NCI-H526 (cell line): Measurements from ENCODE around the gene COA4.

Experiments used
- DNase-seq, 2 experiments: peaks; one replicate each; lab custom pipeline; 2025; lab: John Stamatoyannopoulos, UW

Gene COA4

DNA sequence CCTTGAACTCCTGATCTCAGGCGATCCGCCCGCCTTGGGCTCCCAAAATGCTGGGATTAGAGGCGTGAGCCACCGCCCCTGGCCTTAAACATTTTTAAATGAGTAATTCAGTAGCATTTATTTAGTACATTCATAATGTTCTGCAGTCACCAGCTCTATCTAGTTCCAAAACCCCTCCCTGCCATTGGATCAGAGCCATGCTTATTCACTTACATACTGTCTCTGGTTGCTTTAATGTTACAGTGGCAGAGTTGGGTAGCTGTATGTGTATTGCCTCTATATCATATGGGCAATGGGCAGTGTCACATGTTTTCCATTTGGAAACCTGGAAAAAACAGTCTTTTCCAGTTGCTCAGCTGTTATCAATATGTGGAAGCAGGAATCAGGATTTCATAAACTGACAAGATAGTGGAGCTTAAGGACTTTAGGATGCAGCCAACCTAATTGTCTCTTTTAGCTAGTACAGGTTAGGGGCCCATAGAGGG lies 10.5 kb downstream of the COA4 start:
- no peak for DNase-seq

- DNase-seq = no peak
Measured at GRCh38 chr11:73862986-73863385, 13.7 kb downstream of the COA4 start.

DNA sequence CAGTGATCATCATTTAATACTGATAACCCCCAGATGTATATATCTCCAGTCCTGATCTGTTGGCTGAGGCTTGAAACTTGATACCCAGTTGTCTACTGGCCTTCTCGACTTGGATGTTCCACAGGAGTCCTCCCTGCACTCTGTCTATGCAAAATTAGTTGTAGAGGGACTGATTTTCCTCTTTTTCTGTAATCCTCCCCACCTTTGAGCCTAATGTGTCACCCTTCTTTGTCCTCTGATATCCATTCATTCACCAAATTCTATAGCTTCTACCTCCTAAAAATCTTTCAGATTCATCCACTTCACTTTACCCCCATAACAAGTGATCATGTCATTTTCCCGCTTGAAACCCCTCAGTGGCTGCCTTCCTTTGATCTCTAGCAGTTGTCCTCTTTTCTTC lies 16.4 kb downstream of the COA4 start:
- no peak for DNase-seq

- no peak for DNase-seq
Measured at GRCh38 chr11:73859671-73860070, 17.0 kb downstream of the COA4 start.

DNA sequence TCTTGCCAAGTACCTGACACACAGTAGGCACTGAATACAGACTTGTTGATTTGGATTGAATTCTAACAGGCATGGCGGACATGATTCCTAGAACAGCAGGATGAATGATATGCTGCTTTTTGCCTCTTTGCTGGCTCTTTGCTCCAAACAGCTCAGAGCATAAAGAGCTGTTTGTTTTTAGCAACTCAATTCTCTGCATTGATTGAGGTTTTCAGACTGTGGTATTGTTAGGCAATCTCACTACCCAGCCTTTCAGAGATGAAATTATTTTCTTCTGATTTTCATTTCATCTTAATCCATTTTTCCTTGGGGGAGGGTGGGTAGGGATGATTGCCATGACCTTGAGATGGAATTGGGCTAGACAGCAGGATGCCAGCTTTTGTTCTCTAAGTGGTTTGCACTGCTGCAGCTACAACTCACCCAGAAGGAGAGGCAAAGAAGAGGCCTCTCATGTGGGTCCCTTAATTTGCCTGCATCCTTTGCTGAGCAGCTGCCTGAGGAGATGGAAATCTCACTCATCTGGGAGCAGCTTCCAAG lies 20.5 kb downstream of the COA4 start:
- no peak for DNase-seq

DNA sequence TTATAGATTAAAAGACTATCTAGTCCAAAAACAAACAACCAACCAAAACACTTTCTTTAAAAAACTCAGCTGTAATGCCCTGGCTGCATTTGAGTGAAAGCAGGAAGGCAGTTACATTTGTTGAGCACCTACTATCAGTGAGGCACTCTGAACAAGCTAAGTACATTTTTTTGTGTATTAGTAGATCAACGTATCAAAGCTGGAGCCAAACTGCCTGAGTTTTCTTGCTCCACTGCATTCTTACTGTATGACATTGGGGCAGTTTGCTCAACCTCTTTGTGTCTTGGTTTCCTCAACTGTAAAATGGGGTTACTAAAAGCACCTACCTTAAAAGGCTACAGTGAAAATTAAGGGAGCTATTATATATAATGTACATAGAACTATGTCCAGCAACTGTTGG lies 22.0 kb downstream of the COA4 start:
- DNase-seq = no peak

GRCh38 chr11:73852049-73852448 lies 24.6 kb downstream of the COA4 start:
- DNase-seq = no peak

DNA sequence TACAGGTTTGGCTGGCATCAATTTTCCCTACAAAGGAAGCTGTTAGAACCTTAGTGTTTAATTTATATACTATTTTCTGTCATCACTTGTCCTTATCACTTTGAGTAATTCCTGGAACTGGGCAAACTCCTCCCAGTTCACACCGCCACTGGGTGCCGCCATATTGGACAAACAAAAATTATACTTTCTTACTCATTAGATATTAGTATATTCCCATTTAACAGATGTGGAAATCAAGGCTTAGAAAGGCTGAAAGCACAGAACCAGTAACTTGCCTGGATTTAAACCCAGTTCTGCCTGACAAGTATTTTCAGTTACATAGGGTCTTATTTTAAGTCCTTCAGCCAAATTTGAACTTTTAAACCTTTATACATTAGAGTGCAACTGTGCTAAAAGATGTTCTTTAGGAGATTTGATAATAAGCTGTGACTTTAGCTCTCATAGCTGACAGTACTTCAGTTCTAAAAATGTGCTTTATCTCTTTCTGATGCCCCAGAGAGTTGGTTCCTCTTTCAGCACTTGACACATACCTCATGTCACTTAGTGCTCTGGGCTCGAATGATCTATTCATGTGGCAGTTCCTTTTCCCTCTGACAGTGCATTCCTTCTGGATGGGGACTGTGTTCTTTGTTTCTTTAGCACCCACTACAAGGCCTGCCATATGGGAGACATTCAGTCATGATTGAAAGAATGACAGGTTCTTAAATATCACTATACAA lies 25.4 kb downstream of the COA4 start:
- DNase-seq = no peak

GRCh38 chr11:73839123-73839457 lies 37.6 kb downstream of the COA4 start:
- no peak for DNase-seq

GRCh38 chr11:73838443-73839122 lies 38.1 kb downstream of the COA4 start:
- no peak for DNase-seq

- DNase-seq = no peak
Measured at GRCh38 chr11:73833067-73833466, 43.6 kb downstream of the COA4 start.

DNA sequence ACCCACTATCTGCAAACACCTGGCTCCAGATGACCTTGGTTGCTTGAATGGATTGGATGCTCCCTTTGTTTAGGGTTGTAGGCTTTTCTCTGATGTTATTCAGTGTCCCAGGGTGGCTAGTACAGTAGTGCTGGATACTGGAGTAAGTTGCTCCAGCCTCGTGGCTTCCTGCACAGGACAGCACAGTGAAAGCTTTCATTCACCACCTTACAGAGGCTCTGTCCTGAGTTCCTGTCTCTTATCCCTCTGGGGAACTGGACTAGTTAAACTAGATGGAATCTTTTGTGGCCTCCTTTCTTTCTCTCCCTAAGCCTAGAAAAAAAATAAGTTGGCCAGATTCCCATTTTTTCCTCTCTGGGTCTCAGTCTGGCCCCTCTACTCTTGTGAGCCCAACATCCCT lies 46.4 kb downstream of the COA4 start:
- DNase-seq = no peak
